Fibroblast of the aortic adventitia (primary cell): ENCODE results near the gene PLXNA3. TPM values are rescaled to one million over a fixed set of nuclear protein-coding genes. Genes with fewer than 3 reads are reported as not detected.

Source experiments
- DNase-seq: peaks from one replicate; pipeline ENCODE4 v3.0.0-alpha.2; 2010; ENCODE audit warnings: low read depth
- H3K4me3 ChIP-seq: 2 replicates; pipeline ENCODE4 v1.5.1; 2011; ENCODE audit warnings: low read depth, mild to moderate bottlenecking, control low read depth, low read length, moderate library complexity
- total RNA-seq: library from RNA; depleted of rRNA; stranded (reverse); fragments of >200 nt; gene quantifications from 2 replicates; pipeline ENCODE4 v1.2.3, GENCODE V29; 2012; ENCODE audit warnings: low replicate concordance
- TF ChIP-seq, protein P1 (sequence below): IDR thresholded peaks from 2 replicates; pipeline ENCODE4 v1.5.1; 2011; ENCODE audit warnings: mild to moderate bottlenecking, low read length, control low read depth, inconsistent platforms; ENCODE audit not compliant: insufficient read depth

Gene PLXNA3
- total RNA-seq, 1 donor, result 25.8 TPM

DNA sequence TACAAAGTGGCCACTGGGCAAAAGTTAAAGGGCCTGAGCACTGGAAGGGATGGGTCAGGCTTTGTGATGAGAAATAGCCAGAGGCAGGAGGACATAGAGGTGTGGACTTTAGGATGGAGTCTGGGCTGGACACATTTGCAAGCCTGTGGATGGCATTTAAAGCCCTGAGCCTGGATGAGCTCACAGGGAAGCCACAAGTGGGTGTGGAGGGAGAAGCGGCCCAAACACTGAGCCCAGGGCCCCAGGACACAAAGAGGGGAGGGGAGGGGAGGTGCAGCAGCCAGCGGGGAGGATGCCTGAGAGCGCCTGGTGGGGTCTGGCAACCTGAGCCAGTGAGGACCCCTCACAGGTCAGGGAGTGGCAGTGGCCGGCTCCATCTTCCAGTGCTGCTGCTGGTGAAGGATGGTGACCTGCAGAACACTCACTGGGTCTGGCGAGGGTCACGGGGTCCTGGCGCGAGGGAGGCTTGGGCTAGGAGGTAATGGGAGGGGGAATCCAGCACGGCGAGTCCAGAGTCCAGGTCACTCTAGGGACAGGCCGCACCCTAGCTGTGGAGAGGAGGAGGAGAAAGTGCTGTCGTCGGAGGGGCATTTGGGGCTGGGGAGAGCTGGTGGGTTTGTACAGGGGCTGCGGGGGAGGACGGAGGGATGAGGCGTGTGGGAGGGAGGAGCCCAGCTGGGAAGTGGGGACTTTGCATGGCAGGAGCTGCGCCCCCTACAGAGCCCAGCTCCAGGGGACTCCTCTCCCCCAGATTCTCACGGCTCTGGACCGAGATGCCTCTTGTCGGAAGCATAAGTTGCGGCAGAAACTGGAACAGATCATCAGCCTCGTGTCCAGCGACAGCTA is 14.0 kb downstream of the PLXNA3 start:
- no peak overlapping the region for H3K4me3 ChIP-seq
- DNase-seq, result no peak
- TF ChIP-seq, protein P1, sequence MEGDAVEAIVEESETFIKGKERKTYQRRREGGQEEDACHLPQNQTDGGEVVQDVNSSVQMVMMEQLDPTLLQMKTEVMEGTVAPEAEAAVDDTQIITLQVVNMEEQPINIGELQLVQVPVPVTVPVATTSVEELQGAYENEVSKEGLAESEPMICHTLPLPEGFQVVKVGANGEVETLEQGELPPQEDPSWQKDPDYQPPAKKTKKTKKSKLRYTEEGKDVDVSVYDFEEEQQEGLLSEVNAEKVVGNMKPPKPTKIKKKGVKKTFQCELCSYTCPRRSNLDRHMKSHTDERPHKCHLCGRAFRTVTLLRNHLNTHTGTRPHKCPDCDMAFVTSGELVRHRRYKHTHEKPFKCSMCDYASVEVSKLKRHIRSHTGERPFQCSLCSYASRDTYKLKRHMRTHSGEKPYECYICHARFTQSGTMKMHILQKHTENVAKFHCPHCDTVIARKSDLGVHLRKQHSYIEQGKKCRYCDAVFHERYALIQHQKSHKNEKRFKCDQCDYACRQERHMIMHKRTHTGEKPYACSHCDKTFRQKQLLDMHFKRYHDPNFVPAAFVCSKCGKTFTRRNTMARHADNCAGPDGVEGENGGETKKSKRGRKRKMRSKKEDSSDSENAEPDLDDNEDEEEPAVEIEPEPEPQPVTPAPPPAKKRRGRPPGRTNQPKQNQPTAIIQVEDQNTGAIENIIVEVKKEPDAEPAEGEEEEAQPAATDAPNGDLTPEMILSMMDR, result no peak

DNA sequence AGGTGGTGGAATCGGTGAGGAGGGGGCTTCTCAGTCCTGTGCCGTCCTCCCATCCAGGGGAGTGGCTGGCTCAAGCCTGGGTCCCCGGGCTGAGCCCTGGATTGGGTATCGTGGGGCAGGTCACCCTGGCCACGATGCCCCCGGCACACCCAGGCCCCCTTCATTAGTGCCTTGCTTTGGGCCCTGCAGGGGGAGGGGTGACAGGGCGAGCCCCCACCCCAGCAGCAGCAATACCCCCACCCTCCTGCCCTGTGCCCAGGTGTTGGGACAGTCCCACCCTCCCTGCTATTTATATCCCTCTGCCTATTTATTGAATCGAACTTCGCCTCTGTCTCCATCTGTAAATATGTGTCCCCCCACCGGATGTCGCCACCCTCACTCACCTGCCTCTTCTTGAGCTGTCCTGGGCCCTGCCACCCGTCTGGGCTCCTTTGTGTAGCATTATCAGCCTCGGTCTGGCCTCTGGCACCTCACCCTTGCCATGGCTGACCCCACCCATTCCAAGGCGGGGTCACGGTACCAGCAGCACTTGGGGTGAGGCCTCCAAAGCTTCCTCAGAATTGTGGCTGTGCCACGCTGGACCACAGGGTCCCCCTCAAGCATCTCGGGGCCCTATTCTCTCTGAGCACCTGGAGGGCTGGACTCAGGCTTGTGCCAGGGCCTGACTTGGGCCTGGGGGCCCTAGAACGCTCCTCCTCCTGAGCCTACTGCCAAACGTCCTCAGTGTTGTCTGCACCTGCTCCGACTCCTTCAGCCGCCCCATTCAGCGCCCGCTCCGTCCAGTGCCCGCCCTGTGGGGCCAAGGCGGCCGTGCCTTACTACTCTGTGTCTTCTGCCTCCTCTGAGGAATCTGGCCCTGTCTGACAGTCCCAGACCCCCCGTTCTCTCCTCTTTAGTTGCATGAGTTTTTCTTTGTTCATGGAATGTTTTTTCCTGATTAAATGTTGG is 14.9 kb downstream of the PLXNA3 start:
- H3K4me3 ChIP-seq, result no peak overlapping the region
- DNase-seq, result no peak
- TF ChIP-seq, protein P1, result no peak

DNA sequence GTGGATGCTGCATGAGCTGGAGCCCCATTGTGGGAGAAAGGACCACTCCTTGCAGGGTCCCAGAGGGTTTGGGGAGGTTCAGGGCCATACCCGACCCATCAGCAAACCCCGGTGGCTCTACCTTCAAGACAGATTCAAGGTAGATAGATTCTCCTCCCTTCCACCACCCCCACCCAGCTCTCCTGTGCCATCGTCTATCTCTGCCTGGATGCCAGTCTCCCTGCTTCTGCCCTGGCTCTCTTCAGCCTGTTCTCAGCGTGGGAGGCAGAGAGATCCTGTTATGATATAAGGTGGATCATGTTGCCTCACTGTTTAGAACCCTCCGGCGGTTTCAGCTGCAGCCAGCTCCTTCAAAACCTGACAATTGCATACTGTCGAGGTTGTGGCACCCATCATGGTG is 15.6 kb downstream of the PLXNA3 start:
- no peak for DNase-seq
- no peak overlapping the region for H3K4me3 ChIP-seq
- TF ChIP-seq, protein P1, result no peak

DNA sequence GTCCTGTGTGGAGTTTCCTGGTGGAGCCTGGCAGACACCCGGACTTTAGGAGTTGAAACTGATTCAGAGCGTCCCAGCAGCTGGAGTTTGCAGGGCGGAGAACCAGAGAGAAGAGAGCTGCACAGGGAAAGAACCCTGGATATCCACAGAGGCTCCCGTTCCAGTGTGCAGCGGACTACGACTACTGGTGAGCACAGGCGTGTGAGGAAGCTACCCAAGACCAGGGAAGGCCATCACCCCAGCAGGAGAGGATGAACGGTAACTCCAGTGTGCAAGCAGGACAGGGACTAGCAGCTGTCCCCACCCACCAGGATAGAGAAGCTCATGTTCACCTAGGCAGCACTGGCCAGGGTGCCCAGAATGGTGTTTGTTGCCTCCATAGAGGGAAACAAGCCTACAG is 18.7 kb downstream of the PLXNA3 start:
- H3K4me3 ChIP-seq, result no peak overlapping the region
- DNase-seq, result no peak
- TF ChIP-seq, protein P1, result no peak

DNA sequence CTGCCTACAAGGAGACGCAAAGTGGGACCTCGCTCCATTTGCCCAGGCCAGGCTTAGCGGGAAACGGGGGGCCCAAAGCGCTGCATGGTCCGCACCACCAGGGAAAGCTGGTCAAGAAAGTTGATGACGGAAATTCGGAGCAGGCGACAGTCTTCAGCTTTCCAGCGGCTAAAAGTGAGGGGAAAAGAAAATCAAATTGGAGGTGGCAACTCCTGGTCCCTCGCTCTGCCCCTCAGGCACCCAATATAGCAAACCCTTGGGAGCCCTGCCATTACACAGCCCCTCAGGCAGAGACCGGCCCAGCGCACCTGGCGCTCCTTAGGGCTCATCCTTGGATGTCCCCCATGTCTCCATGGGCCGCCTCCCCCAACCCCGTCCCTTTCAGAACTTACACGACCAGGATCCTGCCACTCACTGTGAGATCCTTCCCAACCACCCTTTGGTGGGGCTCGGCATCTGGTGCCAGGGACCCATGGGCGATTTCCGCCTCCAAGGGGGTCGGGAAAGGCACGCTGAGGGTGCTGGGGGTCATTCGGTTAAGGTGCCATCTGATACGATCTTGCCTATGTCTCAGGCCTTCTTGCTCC is 19.9 kb downstream of the PLXNA3 start:
- TF ChIP-seq, protein P1, result no peak
- peak overlapping the region; percentile 72 for H3K4me3 ChIP-seq
- DNase-seq, result no peak

DNA sequence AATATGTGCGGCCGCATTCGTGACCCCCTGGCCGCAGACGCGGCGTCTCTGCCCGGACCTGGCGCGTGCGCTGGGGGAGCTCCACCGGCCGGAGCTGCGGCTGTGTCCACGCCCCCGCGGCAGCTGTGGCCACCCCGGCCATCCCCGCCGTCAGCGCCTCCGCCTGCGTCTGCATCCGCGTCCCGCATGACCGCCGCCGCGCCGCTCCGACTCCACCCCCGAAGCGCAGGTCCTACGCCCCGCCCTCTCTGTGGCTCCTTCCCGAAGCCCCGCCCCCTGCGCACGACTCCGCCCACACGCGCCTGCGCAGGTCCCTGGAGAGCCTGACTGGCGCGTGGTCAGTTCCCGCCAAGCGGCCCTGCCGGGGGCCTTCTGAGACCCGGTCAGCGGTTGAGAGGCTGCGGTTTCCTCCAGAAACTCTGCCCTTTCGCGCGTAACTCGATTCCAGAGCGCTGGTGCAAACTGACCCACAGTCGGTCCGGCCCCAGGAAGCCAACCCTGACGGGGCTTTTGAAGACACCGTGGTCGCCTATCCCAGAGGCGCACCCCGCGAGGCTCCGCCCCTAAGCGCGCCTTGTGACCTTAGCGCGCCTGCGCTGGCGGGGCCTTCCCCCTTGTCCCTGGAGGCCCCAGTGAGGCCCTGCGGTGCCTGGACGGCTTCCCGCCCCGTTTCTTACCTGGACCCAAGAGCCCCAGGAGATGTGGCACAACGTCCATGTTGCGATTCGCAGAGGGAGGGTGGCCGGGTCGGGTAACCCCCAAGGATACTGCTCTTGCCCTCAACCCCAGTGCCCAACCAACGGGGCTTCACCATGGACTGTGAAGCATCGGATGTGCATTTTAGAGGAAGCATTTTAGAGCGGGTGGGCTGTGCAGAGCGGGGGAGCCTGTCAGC is 20.9 kb downstream of the PLXNA3 start, which contains the start of gene LAGE3:
Gene LAGE3 (minus strand): TSS at position 554 of the 895 bp plus-strand sequence. CDS start 366 bp downstream, at position 188.
- peak within 1 kb of the TSS; percentile 72 for H3K4me3 ChIP-seq
- TF ChIP-seq, protein P1, result no peak
- DNase-seq, result peak; percentile 84
